ENCODE results near the gene P4HB.

GRCh38 chr17:81819708-81820107 lies 40.6 kb downstream of the P4HB start:
- TF ChIP-seq EZH2 (IDR thresholded peaks at IDR 0.05; ENCODE audit: insufficient read depth, poor library complexity, severe bottlenecking) = no peak
- no peak for TF ChIP-seq EZH2phosphoT487 (IDR thresholded peaks at IDR 0.05; ENCODE audit: insufficient read depth, low read depth)

Data from GM23248 (cell line).